Measurements from ENCODE around the gene TEF. TPM values are rescaled to one million over a fixed set of nuclear protein-coding genes. Genes with fewer than 3 reads are reported as not detected.

TEF gene
- total RNA-seq, 1 experiment from 2014 or later = 12.8 TPM

GRCh38 chr22:41445129-41446056 lies 63.7 kb downstream of the TEF start:
- in situ Hi-C loops (cut with HindIII; ENCODE audit: low sequenced_read_pairs) = no loop called here
- DNase-seq (ENCODE audit: low spot score) = peak; percentile 62

DNA sequence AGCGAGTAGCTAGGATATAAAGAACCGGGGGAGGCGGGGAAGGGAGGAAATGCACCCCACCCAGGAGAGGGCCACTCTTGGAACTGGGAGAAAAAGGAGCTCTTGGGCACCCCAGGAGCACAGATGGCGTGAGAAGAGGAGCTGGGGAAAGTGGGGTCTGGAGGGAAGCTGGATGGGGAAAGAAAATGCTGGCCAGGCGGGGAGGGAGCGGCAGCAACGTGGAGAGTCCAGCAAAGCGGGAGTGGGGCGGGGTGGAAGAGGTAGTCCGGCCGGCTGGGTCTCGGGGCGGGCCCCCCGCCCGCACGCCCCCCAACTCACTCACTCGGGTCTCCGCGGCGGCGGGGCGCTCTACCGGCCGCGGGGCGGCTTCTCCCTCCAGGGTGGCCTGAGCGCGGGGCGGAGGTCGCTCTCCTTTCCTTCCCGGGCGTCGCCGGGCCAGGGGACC lies 64.3 kb downstream of the TEF start:
- DNase-seq (ENCODE audit: low spot score) = no peak
- in situ Hi-C loops (cut with HindIII; ENCODE audit: low sequenced_read_pairs) = no loop called here

DNA sequence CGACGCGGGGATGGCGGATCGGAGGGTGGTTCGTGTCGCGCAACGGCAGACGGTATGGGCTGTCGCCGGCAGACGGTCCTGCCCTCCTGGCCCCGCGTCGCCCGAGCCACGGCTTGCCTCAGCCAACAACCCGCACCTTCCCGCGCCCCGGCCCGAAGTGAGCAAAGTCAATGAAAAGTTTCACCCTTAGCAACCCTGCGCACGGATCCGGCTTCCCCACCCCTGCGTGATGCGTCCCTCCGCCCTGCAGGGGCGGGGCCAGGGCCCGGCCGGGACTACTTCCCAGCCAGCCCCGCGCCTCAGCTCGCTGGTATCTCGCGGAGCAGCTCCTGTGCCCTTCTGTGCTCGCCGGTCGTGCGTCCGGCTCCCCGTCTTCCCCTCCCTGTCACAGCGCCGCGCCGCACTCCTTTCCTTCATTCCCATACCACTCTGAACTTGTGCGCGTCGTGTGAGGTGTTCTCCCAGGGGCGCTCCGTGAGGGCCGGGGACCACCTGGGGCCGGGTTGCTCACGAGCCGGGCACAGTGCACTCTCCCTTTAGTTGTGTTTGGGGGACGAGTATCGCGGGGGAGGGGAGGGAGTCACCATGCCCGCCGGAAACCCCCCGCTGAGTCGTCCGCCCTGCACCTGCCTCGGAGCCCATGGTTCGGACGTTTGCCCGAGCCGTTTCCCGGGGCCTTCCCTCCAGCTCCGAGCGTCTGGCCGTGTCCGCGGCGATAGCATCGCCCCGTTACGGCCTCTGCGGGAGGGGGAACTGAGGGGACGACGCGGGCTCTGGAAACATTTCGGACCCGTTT lies 65.1 kb downstream of the TEF start, which contains the start of gene TOB2:
Gene TOB2 (minus strand): TSS at position 163 of the 796 bp plus-strand sequence. CDS start 9,456 bp downstream, outside the sequence.
- peak; percentile 95 for DNase-seq (ENCODE audit: low spot score)

DNA sequence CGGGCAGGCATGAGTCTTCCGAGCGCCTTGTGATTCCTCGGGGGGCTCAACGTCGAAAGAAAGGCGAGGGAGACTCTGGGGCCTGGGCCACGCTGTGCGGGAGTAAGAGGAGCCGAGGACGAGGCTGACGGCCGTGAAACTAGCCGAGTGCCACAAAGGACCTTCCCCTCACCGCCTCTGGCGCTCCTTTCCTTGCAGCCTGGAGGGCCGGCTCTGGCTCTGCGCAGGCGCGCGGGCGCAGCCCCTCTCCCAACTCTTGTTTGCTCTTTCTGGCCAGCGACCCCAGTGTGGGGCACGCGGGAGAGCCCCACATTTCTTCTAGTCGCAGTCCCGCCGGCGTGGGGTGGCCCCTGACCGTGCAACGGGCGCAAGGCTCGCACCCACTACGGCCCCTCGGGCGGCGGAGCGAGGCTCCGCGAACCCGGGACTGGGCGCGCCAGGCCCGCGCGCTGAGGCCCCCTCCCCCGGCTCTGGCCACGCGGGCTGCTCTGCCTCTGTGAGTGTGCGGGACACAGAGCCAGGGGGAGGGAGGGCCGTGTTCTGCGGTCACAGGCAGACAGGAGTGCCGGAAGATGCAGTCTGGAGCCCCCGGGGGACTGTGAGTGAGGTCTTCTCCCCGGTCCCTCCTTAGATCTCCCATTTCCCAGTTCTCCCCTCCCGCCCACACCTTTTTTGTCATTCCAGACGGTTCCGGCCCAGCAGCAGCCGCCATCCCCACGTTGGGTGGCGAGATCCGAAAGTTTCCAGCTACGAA lies 65.9 kb downstream of the TEF start:
- DNase-seq (ENCODE audit: low spot score) = peak; percentile 73
- in situ Hi-C loops (cut with HindIII; ENCODE audit: low sequenced_read_pairs) = no loop called here

More for the DNA sequence above, 65.1 kb downstream of the TEF start, which contains the start of gene TOB2:
- in situ Hi-C loops (cut with HindIII; ENCODE audit: low sequenced_read_pairs) = no loop called here

- in situ Hi-C loops (cut with HindIII; ENCODE audit: low sequenced_read_pairs) = no loop called here
- DNase-seq (ENCODE audit: low spot score) = peak; percentile 100
Measured at GRCh38 chr22:41448189-41448808, 66.6 kb downstream of the TEF start.

Other genes with a start within 250 kb of the TEF start
- 43.8 and 53.1 TPM in 2 replicates for gene L3MBTL2, start 176.6 kb upstream of the TEF start, total RNA-seq (2014; rRNA removed; shearing (Covaris generic))
- gene CHADL, start 141.0 kb upstream of the TEF start, total RNA-seq (2014; rRNA removed; shearing (Covaris generic)) = 0.75 and 4.3 TPM in 2 replicates
- 235 and 240 TPM in 2 replicates for gene RANGAP1, start 95.8 kb upstream of the TEF start, total RNA-seq (2014; rRNA removed; shearing (Covaris generic))
- 53.2 and 64.4 TPM in 2 replicates for gene ZC3H7B, start 80.4 kb upstream of the TEF start, total RNA-seq (2014; rRNA removed; shearing (Covaris generic))
- 33.3 and 34.4 TPM in 2 replicates for gene TOB2, start 64.9 kb downstream of the TEF start, total RNA-seq (2014; rRNA removed; shearing (Covaris generic))
- 133 and 134 TPM in 2 replicates for gene PHF5A, start 86.8 kb downstream of the TEF start, total RNA-seq (2014; rRNA removed; shearing (Covaris generic))
- gene ACO2, start 87.2 kb downstream of the TEF start, total RNA-seq (2014; rRNA removed; shearing (Covaris generic)) = 171 and 184 TPM in 2 replicates
- 33.8 and 35.3 TPM in 2 replicates for gene POLR3H, start 162.5 kb downstream of the TEF start, total RNA-seq (2014; rRNA removed; shearing (Covaris generic))
- 10.6 and 11.2 TPM in 2 replicates for gene CSDC2, start 179.1 kb downstream of the TEF start, total RNA-seq (2014; rRNA removed; shearing (Covaris generic))
- gene PMM1, start 207.9 kb downstream of the TEF start, total RNA-seq (2014; rRNA removed; shearing (Covaris generic)) = 21.8 and 46.8 TPM in 2 replicates
- gene DESI1, start 239.1 kb downstream of the TEF start, total RNA-seq (2014; rRNA removed; shearing (Covaris generic)) = 22.8 and 33.0 TPM in 2 replicates
- 647 and 807 TPM in 2 replicates for gene XRCC6, start 239.4 kb downstream of the TEF start, total RNA-seq (2014; rRNA removed; shearing (Covaris generic))

Data from G401 (cell line).